Hepatocyte (in vitro differentiated cells): ENCODE data around the gene CHN2. TPM values are rescaled to one million over a fixed set of nuclear protein-coding genes. Genes with fewer than 3 reads are reported as not detected.

ENCODE experiments used
- DNase-seq: peaks from one replicate; pipeline ENCODE4 v3.0.0-alpha.2; 2016; ENCODE audit warnings: low spot score
- H2AFZ ChIP-seq: fragments of 200-600 bp; sonication (generic); 2 replicates; pipeline ENCODE4 v1.6.0; 2016; ENCODE audit warnings: antibody characterized with exemption, mild to moderate bottlenecking
- H3K27ac ChIP-seq: fragments of 200-600 bp; sonication (generic); 2 replicates; pipeline ENCODE4 v1.5.1; 2016; ENCODE audit warnings: mild to moderate bottlenecking
- H3K27me3 ChIP-seq: fragments of 200-600 bp; sonication (generic); 2 replicates; pipeline ENCODE4 v1.6.1; 2016
- H3K36me3 ChIP-seq: fragments of 200-600 bp; sonication (generic); replicated peaks from 2 replicates; pipeline ENCODE4 v1.5.1; 2016; ENCODE audit warnings: low read depth; ENCODE audit not compliant: insufficient read depth
- H3K4me1 ChIP-seq: fragments of 200-600 bp; sonication (generic); 2 replicates; pipeline ENCODE4 v1.5.1; 2016; ENCODE audit warnings: mild to moderate bottlenecking, moderate library complexity; ENCODE audit not compliant: insufficient read depth
- H3K4me2 ChIP-seq: fragments of 200-600 bp; sonication (generic); 2 replicates; pipeline ENCODE4 v1.6.0; 2016
- H3K4me3 ChIP-seq: fragments of 200-600 bp; sonication (generic); 2 replicates; pipeline ENCODE4 v1.5.1; 2016; ENCODE audit warnings: mild to moderate bottlenecking
- H3K79me2 ChIP-seq: fragments of 200-600 bp; sonication (generic); 2 replicates; pipeline ENCODE4 v1.6.0; 2017; ENCODE audit warnings: mild to moderate bottlenecking
- H3K9me2 ChIP-seq: fragments of 200-600 bp; sonication (generic); replicated peaks from 2 replicates; pipeline ENCODE4 v1.6.0; 2017; ENCODE audit warnings: mild to moderate bottlenecking; ENCODE audit not compliant: insufficient read depth
- H3K9me3 ChIP-seq: fragments of 200-600 bp; sonication (generic); 2 replicates; pipeline ENCODE4 v1.5.1; 2016; ENCODE audit warnings: low read depth, mild to moderate bottlenecking
- H4K20me1 ChIP-seq: fragments of 200-600 bp; sonication (generic); 2 replicates; pipeline ENCODE4 v1.6.0; 2016; ENCODE audit warnings: mild to moderate bottlenecking; ENCODE audit not compliant: insufficient read depth, poor library complexity, severe bottlenecking
- CTCF ChIP-seq: fragments of 200-600 bp; sonication (generic); IDR thresholded peaks from 2 replicates; pipeline ENCODE4 v1.5.1; 2016; ENCODE audit warnings: antibody characterized with exemption, mild to moderate bottlenecking; ENCODE audit not compliant: poor library complexity
- EZH2 ChIP-seq: fragments of 200-600 bp; sonication (generic); IDR thresholded peaks from 2 replicates; pipeline ENCODE4 v1.6.1; 2016; ENCODE audit warnings: antibody characterized with exemption, mild to moderate bottlenecking, borderline replicate concordance
- EZH2phosphoT487 ChIP-seq: fragments of 200-600 bp; sonication (generic); IDR thresholded peaks from one replicate; pipeline ENCODE4 v1.6.1; 2018; ENCODE audit warnings: antibody characterized with exemption, mild to moderate bottlenecking, low read depth, moderate library complexity; ENCODE audit not compliant: unreplicated experiment, severe bottlenecking
- WGBS: methylation state at CpG from one replicate; pipeline ENCODE4 v1.1.6; 2016; ENCODE audit warnings: low lambda C conversion rate; ENCODE audit errors: missing lambda C conversion rate; 5-methylcytosine and 5-hydroxymethylcytosine counted together
- polyA plus RNA-seq: library from polyadenylated mRNA; unstranded; fragments of >200 nt; fragmentation: Nextera tagmentation; extraction: Ambion mirVana; gene quantifications from 2 replicates; pipeline ENCODE4 v1.2.1, GENCODE V29; 2016
- total RNA-seq: library from RNA; depleted of rRNA; stranded (reverse); fragments of >200 nt; gene quantifications from 2 replicates; pipeline ENCODE4 v1.2.3, GENCODE V29; 2014

CHN2 gene
- total and polyA plus RNA-seq, 2 experiments from 2014 or later, result 8.7 to 12.3 TPM

- H3K4me1 ChIP-seq, result peaks cover 1% of the 10 kb centered on the region
- H4K20me1 ChIP-seq, result no peaks in the 10 kb centered on the region
- no peaks in the 10 kb centered on the region for H3K27me3 ChIP-seq
- 93% methylated on average over 4 of the region's 4 CpGs for WGBS
- TF ChIP-seq EZH2phosphoT487, result no peak
- TF ChIP-seq CTCF, result no peak
- no peak for TF ChIP-seq EZH2
- H3K27ac ChIP-seq, result no peak overlapping the region
- H2AFZ ChIP-seq, result no peak overlapping the region
- no peak overlapping the region for H3K4me2 ChIP-seq
- H3K36me3 ChIP-seq, result no peaks in the 10 kb centered on the region
- H3K9me3 ChIP-seq, result no peaks in the 10 kb centered on the region
- no peaks in the 10 kb centered on the region for H3K79me2 ChIP-seq
- DNase-seq, result no peak
- H3K4me3 ChIP-seq, result no peak overlapping the region
- H3K9me2 ChIP-seq, result no peaks in the 10 kb centered on the region
Observed at GRCh38 chr7:29276806-29277205, 82.2 kb downstream of the CHN2 start.

- DNase-seq, result no peak
- TF ChIP-seq CTCF (no peak), EZH2phosphoT487 (no peak), EZH2 (no peak)
- 96% methylated on average over 6 of the region's 6 CpGs for WGBS
- no peaks in the 10 kb centered on the region for H3K9me2 ChIP-seq
- no peaks in the 10 kb centered on the region for H3K36me3 ChIP-seq
- no peak overlapping the region for H3K4me2 ChIP-seq
- H4K20me1 ChIP-seq, result no peaks in the 10 kb centered on the region
- no peak overlapping the region for H2AFZ ChIP-seq
- peaks cover 3% of the 10 kb centered on the region for H3K4me1 ChIP-seq
- no peaks in the 10 kb centered on the region for H3K27me3 ChIP-seq
- no peaks in the 10 kb centered on the region for H3K79me2 ChIP-seq
- no peaks in the 10 kb centered on the region for H3K9me3 ChIP-seq
- no peak overlapping the region for H3K27ac ChIP-seq
- H3K4me3 ChIP-seq, result no peak overlapping the region
Observed at GRCh38 chr7:29277436-29278215, 83.1 kb downstream of the CHN2 start.

- no peak for DNase-seq
- H3K79me2 ChIP-seq, result no peaks in the 10 kb centered on the region
- H3K9me3 ChIP-seq, result no peaks in the 10 kb centered on the region
- H3K9me2 ChIP-seq, result no peaks in the 10 kb centered on the region
- no peaks in the 10 kb centered on the region for H3K36me3 ChIP-seq
- no peak overlapping the region for H3K27ac ChIP-seq
- H3K4me2 ChIP-seq, result no peak overlapping the region
- no peak overlapping the region for H3K4me3 ChIP-seq
- TF ChIP-seq EZH2 (no peak), EZH2phosphoT487 (no peak), CTCF (no peak)
- H3K27me3 ChIP-seq, result no peaks in the 10 kb centered on the region
- H2AFZ ChIP-seq, result no peak overlapping the region
- WGBS, result 83% methylated on average over 9 of the region's 9 CpGs
- peaks cover 3% of the 10 kb centered on the region for H3K4me1 ChIP-seq
- H4K20me1 ChIP-seq, result no peaks in the 10 kb centered on the region
Observed at GRCh38 chr7:29278337-29279069, 83.9 kb downstream of the CHN2 start.
